DOHH2 (cell line): ENCODE data around the gene FGF11.
A peak's percentile ranks its signal among the peaks of the same experiment; 100 is the strongest.

Experiments
- H3F3A ChIP-seq: fragments of 200-600 bp; sonication (generic), shearing (Covaris generic); 2 replicates; pipeline ENCODE4 v1.6.0; 2016; ENCODE audit warnings: antibody characterized with exemption, mild to moderate bottlenecking; ENCODE audit not compliant: control insufficient read depth, insufficient read depth
- H3K27ac ChIP-seq: fragments of 200-600 bp; sonication (generic); 2 replicates; pipeline ENCODE4 v1.5.1; 2014; ENCODE audit warnings: low read depth, mild to moderate bottlenecking, low read length, moderate library complexity
- H3K27me3 ChIP-seq: fragments of 200-600 bp; sonication (generic); 2 replicates; pipeline ENCODE4 v1.6.1; 2014; ENCODE audit warnings: mild to moderate bottlenecking, low read length, mixed read lengths; ENCODE audit not compliant: control insufficient read depth
- H3K36me3 ChIP-seq: fragments of 200-600 bp; sonication (generic); 2 replicates; pipeline ENCODE4 v1.6.1; 2014; ENCODE audit warnings: mild to moderate bottlenecking, low read length, moderate library complexity, mixed read lengths; ENCODE audit not compliant: control insufficient read depth
- H3K4me1 ChIP-seq: fragments of 200-600 bp; sonication (generic); 2 replicates; pipeline ENCODE4 v1.6.1; 2014; ENCODE audit warnings: mild to moderate bottlenecking, low read length, mixed read lengths; ENCODE audit not compliant: control insufficient read depth
- H3K4me2 ChIP-seq: fragments of 200-600 bp; sonication (generic); 2 replicates; pipeline ENCODE4 v1.6.0; 2014; ENCODE audit warnings: mild to moderate bottlenecking, low read length, moderate library complexity
- H3K4me3 ChIP-seq: fragments of 200-600 bp; sonication (generic); 2 replicates; pipeline ENCODE4 v1.5.1; 2014; ENCODE audit warnings: mild to moderate bottlenecking, low read length, mixed read lengths
- H3K79me2 ChIP-seq: fragments of 200-600 bp; sonication (generic); 2 replicates; pipeline ENCODE4 v1.6.1; 2014; ENCODE audit warnings: mild to moderate bottlenecking, low read length, mixed read lengths; ENCODE audit not compliant: control insufficient read depth
- H3K9me2 ChIP-seq: fragments of 200-600 bp; sonication (generic); replicated peaks from 2 replicates; pipeline ENCODE4 v1.6.1; 2014; ENCODE audit warnings: mild to moderate bottlenecking, low read length, mixed read lengths; ENCODE audit not compliant: control insufficient read depth
- H3K9me3 ChIP-seq: fragments of 200-600 bp; sonication (generic); 2 replicates; pipeline ENCODE4 v1.6.1; 2014; ENCODE audit warnings: antibody characterized with exemption, low read length, mixed read lengths; ENCODE audit not compliant: control insufficient read depth, insufficient read depth
- H4K20me1 ChIP-seq: fragments of 200-600 bp; sonication (generic); 2 replicates; pipeline ENCODE4 v1.6.0; 2014; ENCODE audit warnings: low read depth, mild to moderate bottlenecking, antibody characterized with exemption, low read length, moderate library complexity; ENCODE audit not compliant: control insufficient read depth, insufficient read depth
- EZH2phosphoT487 ChIP-seq: fragments of 200-600 bp; sonication (generic); IDR thresholded peaks from 2 replicates; pipeline ENCODE4 v1.6.1; 2017; ENCODE audit warnings: borderline replicate concordance, mild to moderate bottlenecking, antibody characterized with exemption, low read length, moderate library complexity, mixed read lengths
- TF ChIP-seq, protein P1 (sequence below): fragments of 200-600 bp; sonication (generic); IDR thresholded peaks from one replicate; pipeline ENCODE4 v1.5.1; 2014; ENCODE audit warnings: antibody characterized with exemption, mild to moderate bottlenecking, low read depth, low read length; ENCODE audit not compliant: poor library complexity, severe bottlenecking

FGF11 gene

DNA sequence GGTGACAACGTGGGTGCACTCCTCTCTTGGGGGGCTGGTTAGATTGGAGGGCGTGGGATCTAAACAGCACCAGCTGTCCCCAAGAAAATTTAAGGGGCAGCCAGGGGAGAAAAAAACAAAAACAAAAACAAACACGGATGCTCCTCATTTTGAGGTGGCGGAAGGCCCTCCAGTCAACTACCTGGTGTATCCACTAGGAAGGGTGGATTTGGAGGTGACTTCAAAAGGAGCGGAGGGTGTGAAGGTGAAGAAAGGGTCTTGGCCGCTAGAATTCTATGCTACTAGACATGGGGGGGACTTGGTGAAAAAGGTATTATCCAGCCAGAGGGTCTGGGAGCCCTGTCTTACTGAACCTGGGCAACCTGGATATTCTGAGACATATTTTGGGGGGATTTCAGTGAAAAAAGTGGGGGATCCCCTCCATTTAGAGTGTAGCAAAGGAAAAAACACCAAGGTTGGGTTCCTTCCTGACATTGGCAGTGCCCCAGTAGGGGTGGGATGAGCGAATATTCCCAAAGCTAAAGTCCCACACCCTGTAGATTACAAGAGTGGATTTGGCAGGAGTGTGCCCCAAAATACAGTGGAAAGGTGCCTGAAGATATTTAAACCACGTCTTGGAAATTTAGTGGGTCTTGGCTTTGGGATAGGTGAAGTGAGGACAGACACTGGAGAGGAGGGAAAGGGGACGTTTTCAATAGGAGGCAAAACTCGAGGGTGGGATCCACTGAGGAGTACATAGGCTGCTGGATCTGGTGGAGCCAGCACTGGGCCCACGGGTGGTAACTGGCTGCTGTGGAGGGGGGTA is 454 bp upstream of the FGF11 start:
- H3K9me2 ChIP-seq: no peaks in the 10 kb centered on the region
- H3K36me3 ChIP-seq: no peaks in the 10 kb centered on the region
- no peak overlapping the region for H3K27ac ChIP-seq
- no peaks in the 10 kb centered on the region for H3K9me3 ChIP-seq
- peaks cover 10% of the 10 kb centered on the region for H3K79me2 ChIP-seq
- no peaks in the 10 kb centered on the region for H3F3A ChIP-seq
- peak overlapping the region; percentile 94 for H3K4me2 ChIP-seq
- H4K20me1 ChIP-seq: 0 out of 2 replicates have a peak, but pooled peaks cover 5% of the 10 kb centered on the region
- H3K4me3 ChIP-seq: peak overlapping the region; percentile 68
- H3K27me3 ChIP-seq: peaks cover 41% of the 10 kb centered on the region
- TF ChIP-seq, protein P1, sequence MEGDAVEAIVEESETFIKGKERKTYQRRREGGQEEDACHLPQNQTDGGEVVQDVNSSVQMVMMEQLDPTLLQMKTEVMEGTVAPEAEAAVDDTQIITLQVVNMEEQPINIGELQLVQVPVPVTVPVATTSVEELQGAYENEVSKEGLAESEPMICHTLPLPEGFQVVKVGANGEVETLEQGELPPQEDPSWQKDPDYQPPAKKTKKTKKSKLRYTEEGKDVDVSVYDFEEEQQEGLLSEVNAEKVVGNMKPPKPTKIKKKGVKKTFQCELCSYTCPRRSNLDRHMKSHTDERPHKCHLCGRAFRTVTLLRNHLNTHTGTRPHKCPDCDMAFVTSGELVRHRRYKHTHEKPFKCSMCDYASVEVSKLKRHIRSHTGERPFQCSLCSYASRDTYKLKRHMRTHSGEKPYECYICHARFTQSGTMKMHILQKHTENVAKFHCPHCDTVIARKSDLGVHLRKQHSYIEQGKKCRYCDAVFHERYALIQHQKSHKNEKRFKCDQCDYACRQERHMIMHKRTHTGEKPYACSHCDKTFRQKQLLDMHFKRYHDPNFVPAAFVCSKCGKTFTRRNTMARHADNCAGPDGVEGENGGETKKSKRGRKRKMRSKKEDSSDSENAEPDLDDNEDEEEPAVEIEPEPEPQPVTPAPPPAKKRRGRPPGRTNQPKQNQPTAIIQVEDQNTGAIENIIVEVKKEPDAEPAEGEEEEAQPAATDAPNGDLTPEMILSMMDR: no peak
- TF ChIP-seq EZH2phosphoT487: no peak
- H3K4me1 ChIP-seq: peaks cover 51% of the 10 kb centered on the region

DNA sequence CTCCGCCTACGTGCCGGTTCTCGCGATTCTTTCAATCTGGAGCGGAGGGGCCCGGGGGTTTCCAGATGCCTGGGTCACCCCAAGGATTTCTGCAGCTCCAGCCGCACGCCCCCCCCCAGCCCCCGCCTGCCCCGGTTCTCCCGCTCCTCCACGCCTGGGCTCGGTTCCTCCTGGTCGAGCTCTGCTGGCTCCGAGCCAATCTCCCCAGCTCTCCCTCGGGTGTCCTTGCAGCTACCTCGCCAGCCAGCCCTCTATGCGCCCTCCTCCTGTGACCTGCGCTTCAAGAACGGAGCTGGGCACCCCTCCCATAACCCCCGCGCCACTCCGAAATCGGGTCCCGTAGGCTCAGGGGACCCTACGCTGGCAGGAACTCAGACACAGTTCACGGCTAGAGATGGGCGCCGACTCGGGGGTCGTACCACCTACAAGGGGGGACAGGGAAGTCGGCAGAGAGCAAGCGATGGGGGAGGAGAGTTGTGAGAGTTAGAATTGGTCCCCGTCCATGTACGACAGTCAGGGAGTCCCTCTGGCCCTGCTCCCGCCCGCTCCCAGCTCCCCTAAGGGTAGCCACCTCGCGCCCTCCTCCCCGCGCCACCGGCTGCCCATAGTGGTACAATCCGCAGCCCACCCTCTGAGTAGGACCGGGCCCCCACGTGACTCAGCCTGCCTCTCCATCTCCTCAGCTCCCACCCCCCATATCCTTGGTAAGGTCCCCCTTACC is 961 bp downstream of the FGF11 start:
- Histone ChIP-seq H3K4me2 (peak overlapping the region; percentile 94), H3K4me3 (peak overlapping the region; percentile 68), H4K20me1 (peaks cover 5% of the 10 kb centered on the region; the same call in 1 of the 2 replicates), H3K27me3 (peaks cover 53% of the 10 kb centered on the region), H3K27ac (no peak overlapping the region), H3K36me3 (no peaks in the 10 kb centered on the region), H3F3A (no peaks in the 10 kb centered on the region), H3K9me2 (no peaks in the 10 kb centered on the region), H3K4me1 (peaks cover 57% of the 10 kb centered on the region), H3K9me3 (no peaks in the 10 kb centered on the region), H3K79me2 (peaks cover 10% of the 10 kb centered on the region)
- no peak for TF ChIP-seq EZH2phosphoT487
- TF ChIP-seq, protein P1: no peak

DNA sequence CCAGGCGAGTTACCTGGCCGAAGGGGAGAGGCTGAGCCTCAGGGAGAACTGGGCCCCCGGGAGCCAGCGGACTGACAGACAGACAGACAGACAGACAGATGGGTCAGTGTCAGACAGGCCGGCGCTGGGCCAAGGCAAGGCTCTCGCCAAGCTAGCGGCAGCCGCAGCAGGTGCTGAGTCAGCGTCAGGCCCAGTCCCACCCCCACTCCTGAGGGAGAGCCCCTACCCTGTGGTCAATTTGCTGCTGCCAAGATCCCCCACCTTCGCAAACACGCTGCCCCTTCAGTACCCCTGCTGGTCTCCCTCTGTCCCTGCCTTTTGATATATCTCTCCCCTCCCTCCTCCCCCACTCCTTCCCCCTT is 1.5 kb downstream of the FGF11 start:
- Histone ChIP-seq H3F3A (no peaks in the 10 kb centered on the region), H3K27ac (no peak overlapping the region), H3K27me3 (peaks cover 59% of the 10 kb centered on the region), H4K20me1 (peaks cover 5% of the 10 kb centered on the region; the same call in 1 of the 2 replicates), H3K9me2 (no peaks in the 10 kb centered on the region), H3K36me3 (no peaks in the 10 kb centered on the region), H3K4me1 (peaks cover 61% of the 10 kb centered on the region), H3K79me2 (peaks cover 10% of the 10 kb centered on the region), H3K9me3 (no peaks in the 10 kb centered on the region), H3K4me3 (peak overlapping the region; percentile 68), H3K4me2 (peak overlapping the region; percentile 94)
- TF ChIP-seq, protein P1: peak; percentile 9
- no peak for TF ChIP-seq EZH2phosphoT487
